OCI-LY1 (cell line): ENCODE data around the gene CHP2.

ENCODE experiments used
- H2AFZ ChIP-seq: fragments of 200-600 bp; sonication (generic), shearing (Covaris generic); 2 replicates; pipeline ENCODE4 v1.6.0; 2014; ENCODE audit warnings: antibody characterized with exemption, mild to moderate bottlenecking, low read length
- H3F3A ChIP-seq: fragments of 200-600 bp; sonication (generic), shearing (Covaris generic); 2 replicates; pipeline ENCODE4 v1.6.0; 2014; ENCODE audit warnings: mild to moderate bottlenecking, antibody characterized with exemption, low read length, moderate library complexity; ENCODE audit not compliant: insufficient read depth
- H3K27ac ChIP-seq: fragments of 200-600 bp; sonication (generic); 2 replicates; pipeline ENCODE4 v1.5.1; 2014; ENCODE audit warnings: low read length, mixed run types, mild to moderate bottlenecking, low read depth; ENCODE audit not compliant: poor library complexity, severe bottlenecking
- H3K27me3 ChIP-seq: fragments of 200-600 bp; sonication (generic); 2 replicates; pipeline ENCODE4 v1.6.0; 2014; ENCODE audit warnings: antibody characterized with exemption, mild to moderate bottlenecking, low read length, moderate library complexity; ENCODE audit not compliant: insufficient read depth
- H3K36me3 ChIP-seq: fragments of 200-600 bp; sonication (generic); 2 replicates; pipeline ENCODE4 v1.6.1; 2014; ENCODE audit warnings: mild to moderate bottlenecking, antibody characterized with exemption, low read length, moderate library complexity, mixed read lengths; ENCODE audit not compliant: insufficient read depth
- H3K4me1 ChIP-seq: fragments of 200-600 bp; sonication (generic); 2 replicates; pipeline ENCODE4 v1.5.1; 2014; ENCODE audit warnings: mild to moderate bottlenecking, low read length, moderate library complexity; ENCODE audit not compliant: insufficient read depth, severe bottlenecking
- H3K4me2 ChIP-seq: fragments of 200-600 bp; sonication (generic), shearing (Covaris generic); 2 replicates; pipeline ENCODE4 v1.6.1; 2014; ENCODE audit warnings: low read length
- H3K4me3 ChIP-seq: fragments of 200-600 bp; sonication (generic); 2 replicates; pipeline ENCODE4 v1.5.1; 2014; ENCODE audit warnings: low read length, low read depth, mild to moderate bottlenecking, mixed read lengths; ENCODE audit not compliant: poor library complexity, severe bottlenecking
- H3K79me2 ChIP-seq: fragments of 200-600 bp; shearing (Covaris generic); 2 replicates; pipeline ENCODE4 v1.6.1; 2016; ENCODE audit warnings: mixed run types, low read length, mixed read lengths; ENCODE audit not compliant: insufficient read depth
- H3K9ac ChIP-seq: fragments of 200-600 bp; sonication (generic), shearing (Covaris generic); 2 replicates; pipeline ENCODE4 v1.6.1; 2014; ENCODE audit warnings: mild to moderate bottlenecking, low read length, mixed read lengths
- H3K9me2 ChIP-seq: fragments of 200-600 bp; sonication (generic), shearing (Covaris generic); 2 replicates; pipeline ENCODE4 v1.6.1; 2014; ENCODE audit warnings: low read depth, mild to moderate bottlenecking, low read length, mixed read lengths
- H3K9me3 ChIP-seq: fragments of 200-600 bp; shearing (Covaris generic); 2 replicates; pipeline ENCODE4 v1.6.1; 2014; ENCODE audit warnings: low read length, mixed read lengths
- H4K20me1 ChIP-seq: fragments of 200-600 bp; sonication (generic), shearing (Covaris generic); 2 replicates; pipeline ENCODE4 v1.6.0; 2016; ENCODE audit warnings: mild to moderate bottlenecking, low read length; ENCODE audit not compliant: insufficient read depth
- CTCF ChIP-seq: fragments of 200-600 bp; sonication (generic), shearing (Covaris generic); IDR thresholded peaks from 2 replicates; pipeline ENCODE4 v1.5.1; 2017; ENCODE audit warnings: mild to moderate bottlenecking, antibody characterized with exemption, low read length, moderate library complexity, mixed read lengths
- EZH2 ChIP-seq: fragments of 200-600 bp; sonication (generic), shearing (Covaris generic); IDR thresholded peaks from 2 replicates; pipeline ENCODE4 v1.8.0; 2017; ENCODE audit warnings: borderline replicate concordance, mixed run types, mild to moderate bottlenecking, antibody characterized with exemption, low read length, moderate library complexity, mixed read lengths

The CHP2 gene

GRCh38 chr16:23807028-23807427 is 52.2 kb downstream of the CHP2 start:
- no peaks in the 10 kb centered on the region for H3K9me2 ChIP-seq
- H3K27me3 ChIP-seq: no peaks in the 10 kb centered on the region
- H3K4me3 ChIP-seq: no peak overlapping the region
- H4K20me1 ChIP-seq: no peaks in the 10 kb centered on the region
- H3F3A ChIP-seq: no peaks in the 10 kb centered on the region
- no peak overlapping the region for H3K27ac ChIP-seq
- no peaks in the 10 kb centered on the region for H3K9me3 ChIP-seq
- H3K9ac ChIP-seq: no peak overlapping the region
- no peaks in the 10 kb centered on the region for H3K36me3 ChIP-seq
- H3K4me2 ChIP-seq: no peak overlapping the region
- TF ChIP-seq CTCF (no peak), EZH2 (no peak)
- no peaks in the 10 kb centered on the region for H3K79me2 ChIP-seq
- H3K4me1 ChIP-seq: peaks cover 16% of the 10 kb centered on the region
- no peak overlapping the region for H2AFZ ChIP-seq
